HCT116 (cell line): Measurements from ENCODE around the gene NSG1. TPM values are rescaled to one million over a fixed set of nuclear protein-coding genes. Genes with fewer than 3 reads are reported as not detected.

Source experiments
- ATAC-seq: fragments of 200-7000 bp; cut with Tn5 transposase; 2 replicates; pipeline ENCODE4 v1.9.1; 2020; ENCODE audit warnings: mild to moderate bottlenecking, moderate library complexity
- BruUV-seq: library from RNA; stranded (reverse); fragments of 400-500 nt; replicated peaks from 2 replicates; lab custom pipeline; 2021; lab: Mats Ljungman, UMichigan
- CTCF ChIA-PET: fragments of 300-600 bp; sonication (Branson Sonifier 250); formaldehyde crosslinking; loops from one replicate; lab custom pipeline; 2021; ENCODE audit warnings: antibody characterized with exemption; lab: Charles Lee
- POLR2A ChIA-PET: fragments of 300-600, 350-600 bp; sonication (Branson Sonifier 250); formaldehyde crosslinking; loops from one replicate; lab custom pipeline; 2021; ENCODE audit warnings: antibody characterized with exemption; lab: Charles Lee
- RAD21 ChIA-PET, 2 experiments: fragments of 300-600 bp; sonication (Branson Sonifier 250); formaldehyde crosslinking; loops; one replicate each; lab custom pipeline; 2023; ENCODE audit warnings: low total read pairs in 2 of 2; ENCODE audit not compliant: uncharacterized antibody in 2 of 2, unreplicated experiment in 2 of 2, low non-redundant PET in 1 of 2; lab: Charles Lee
- DNase-seq: peaks from one replicate; pipeline ENCODE4 v3.0.0-alpha.2; 2010; ENCODE audit warnings: low read depth, low spot score
- H2AFZ ChIP-seq: fragments of 200-600 bp; shearing (Covaris generic), sonication (generic); 2 replicates; pipeline ENCODE4 v1.6.1; 2017; ENCODE audit warnings: low read depth, mixed run types, mixed read lengths, antibody characterized with exemption, low read length; ENCODE audit not compliant: poor library complexity, severe bottlenecking
- H3K27ac ChIP-seq: 2 replicates; pipeline ENCODE4 v1.5.1; 2012; ENCODE audit warnings: low read depth, low read length
- H3K27me3 ChIP-seq: fragments of 200-600 bp; sonication (generic); 2 replicates; pipeline ENCODE4 v1.6.1; 2016; ENCODE audit warnings: mixed run types, low read length, mixed read lengths; ENCODE audit not compliant: insufficient read depth
- H3K36me3 ChIP-seq, 2 experiments: fragments of 200-500 bp in 1 of 2; fragments of 200-600 bp in 1 of 2; sonication (Bioruptor generic) in 1 of 2; sonication (generic) in 1 of 2; 2 replicates each; pipeline versions ENCODE4 v1.5.1 to v1.6.1; 2014 to 2016; ENCODE audit warnings: low read length in 2 of 2, inconsistent platforms in 1 of 2, mixed read lengths in 1 of 2, mixed run types in 1 of 2; ENCODE audit not compliant: insufficient read depth in 2 of 2, control insufficient read depth in 1 of 2
- H3K4me1 ChIP-seq, 2 experiments: fragments of 200-600 bp in 1 of 2; sonication (generic) in 1 of 2; 2 replicates each; pipeline versions ENCODE4 v1.5.1 to v1.6.1; 2012 to 2017; ENCODE audit warnings: low read length in 2 of 2, inconsistent platforms in 1 of 2, mild to moderate bottlenecking in 1 of 2, mixed read lengths in 1 of 2, mixed run types in 1 of 2, moderate library complexity in 1 of 2; ENCODE audit not compliant: insufficient read depth in 2 of 2, control insufficient read depth in 1 of 2
- H3K4me2 ChIP-seq: fragments of 200-600 bp; sonication (generic); 2 replicates; pipeline ENCODE4 v1.6.1; 2017; ENCODE audit warnings: mixed run types, low read length, mixed read lengths
- H3K4me3 ChIP-seq, 2 experiments: fragments of 200-600 bp in 1 of 2; sonication (generic) in 1 of 2; replicated peaks in 1 of 2; 2 replicates each; pipeline ENCODE4 v1.5.1; 2011 to 2016; ENCODE audit warnings: low read length in 2 of 2, control low read depth in 1 of 2, low read depth in 1 of 2, mild to moderate bottlenecking in 1 of 2, mixed read lengths in 1 of 2, mixed run types in 1 of 2
- H3K79me2 ChIP-seq: fragments of 200-600 bp; sonication (generic); 2 replicates; pipeline ENCODE4 v1.6.1; 2017; ENCODE audit warnings: mild to moderate bottlenecking, mixed run types, low read length, moderate library complexity, mixed read lengths; ENCODE audit not compliant: insufficient read depth
- H3K9ac ChIP-seq: fragments of 200-600 bp; sonication (generic); 2 replicates; pipeline ENCODE4 v1.6.1; 2016; ENCODE audit warnings: low read length, mixed read lengths
- H3K9me2 ChIP-seq: fragments of 200-600 bp; sonication (generic), shearing (Covaris generic); 2 replicates; pipeline ENCODE4 v1.6.1; 2017; ENCODE audit warnings: mixed run types, mild to moderate bottlenecking, moderate library complexity; ENCODE audit not compliant: insufficient read depth
- H3K9me3 ChIP-seq, 2 experiments: fragments of 200-500 bp in 1 of 2; fragments of 200-600 bp in 1 of 2; sonication (Bioruptor generic) in 1 of 2; sonication (generic) in 1 of 2; 2 replicates each; pipeline ENCODE4 v1.6.1; 2014 to 2017; ENCODE audit warnings: low read length in 2 of 2, mixed read lengths in 2 of 2, inconsistent platforms in 1 of 2, low read depth in 1 of 2, mild to moderate bottlenecking in 1 of 2, mixed run types in 1 of 2, moderate library complexity in 1 of 2; ENCODE audit not compliant: control insufficient read depth in 1 of 2, insufficient read depth in 1 of 2
- H4K20me1 ChIP-seq: fragments of 200-600 bp; sonication (generic), shearing (Covaris generic); 2 replicates; pipeline ENCODE4 v1.6.1; 2017; ENCODE audit warnings: mixed run types, mild to moderate bottlenecking, moderate library complexity; ENCODE audit not compliant: insufficient read depth
- ATF3 ChIP-seq: IDR thresholded peaks from 2 replicates; pipeline ENCODE4 v1.6.1; 2012
- CEBPB ChIP-seq: IDR thresholded peaks from 2 replicates; pipeline ENCODE4 v1.6.1; 2012; ENCODE audit warnings: low read depth
- CTCF ChIP-seq, 3 experiments: fragments of 200-600 bp in 1 of 3; sonication (generic) in 1 of 3; IDR thresholded peaks in 2 of 3; conservative IDR thresholded peaks in 1 of 3; 2 replicates each; pipeline ENCODE4 v1.5.1; 2012 to 2017; ENCODE audit warnings: low read depth in 2 of 3, low read length in 2 of 3, antibody characterized with exemption in 1 of 3, borderline replicate concordance in 1 of 3, control low read depth in 1 of 3, mild to moderate bottlenecking in 1 of 3, mixed read lengths in 1 of 3, mixed run types in 1 of 3, moderate library complexity in 1 of 3; ENCODE audit not compliant: insufficient read depth in 1 of 3
- EZH2phosphoT487 ChIP-seq: fragments of 200-600 bp; IDR thresholded peaks from 2 replicates; pipeline ENCODE4 v1.6.1; 2018; ENCODE audit warnings: antibody characterized with exemption, borderline replicate concordance
- RAD21 ChIP-seq: IDR thresholded peaks from 2 replicates; pipeline ENCODE4 v1.6.1; 2012; ENCODE audit warnings: low read depth, mild to moderate bottlenecking
- SP1 ChIP-seq: IDR thresholded peaks from 2 replicates; pipeline ENCODE4 v1.6.1; 2012; ENCODE audit warnings: low read depth
- TCF7L2 ChIP-seq: IDR thresholded peaks from 2 replicates; pipeline ENCODE4 v1.7.0; 2011; ENCODE audit warnings: borderline replicate concordance, inconsistent platforms; ENCODE audit not compliant: insufficient read depth, insufficient read length; ENCODE audit errors: extremely low read depth
- ZFX ChIP-seq: fragments of 450-650 bp; IDR thresholded peaks from 2 replicates; pipeline ENCODE4 v1.6.1; 2017
- ZNF274 ChIP-seq: fragments of 200-500 bp; sonication (Bioruptor generic); IDR thresholded peaks from 2 replicates; pipeline ENCODE4 v1.6.1; 2014; ENCODE audit warnings: mild to moderate bottlenecking, low read depth, low read length, inconsistent platforms
- intact Hi-C: fragments of 100-400 bp; cut with micrococcal nuclease; formaldehyde crosslinking; loops from 2 replicates; pipeline ENCODE4 v1.10.0; 2022
- total RNA-seq: library from RNA; stranded (reverse); gene quantifications from one replicate; pipeline ENCODE4 v1.2.1, GENCODE V29; 2021; ENCODE audit not compliant: unreplicated experiment
- TF ChIP-seq, protein P1 (sequence below): IDR thresholded peaks from 2 replicates; pipeline ENCODE4 v1.6.1; 2012

Gene NSG1
- total RNA-seq, 1 experiment from 2014 or later, result 0.12 TPM

DNA sequence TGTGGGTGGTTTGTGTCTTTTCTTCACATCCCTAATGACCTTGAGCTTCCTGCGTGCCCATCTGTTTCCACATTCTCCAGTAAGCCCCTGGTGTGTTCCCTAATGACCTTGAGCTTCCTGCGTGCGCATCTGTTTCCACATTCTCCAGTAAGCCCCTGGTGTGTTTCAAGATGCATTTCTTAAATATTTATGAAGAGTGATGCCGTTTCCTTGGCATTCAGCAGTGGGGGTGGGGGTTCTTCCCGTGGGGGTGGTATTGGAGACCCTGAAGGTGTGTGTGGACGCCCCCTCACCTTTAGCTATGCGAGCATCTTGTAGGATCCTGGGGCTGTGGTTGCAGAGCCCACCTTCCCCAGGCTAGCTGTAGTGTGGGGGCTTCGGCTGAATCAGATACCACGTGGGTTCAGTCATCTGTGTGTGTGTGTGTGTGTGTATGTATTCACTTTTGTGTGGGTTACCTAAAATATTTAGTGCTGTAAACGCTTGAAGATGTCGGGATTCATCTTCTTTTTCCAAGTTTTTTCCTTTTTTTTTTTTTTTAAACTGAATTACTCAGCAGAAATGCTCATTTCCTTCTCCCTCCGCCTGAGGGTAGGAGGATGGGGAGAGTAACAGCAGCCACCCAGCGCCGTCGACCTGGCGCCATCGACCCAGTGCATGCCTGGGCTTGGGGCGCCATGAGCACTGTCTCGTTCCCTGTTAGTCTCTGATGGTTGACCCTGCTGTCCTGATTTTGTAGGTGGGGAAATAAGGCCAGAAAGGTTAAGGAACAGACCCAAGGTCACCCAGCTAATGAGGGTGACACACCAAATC, 9.9 kb downstream of the NSG1 start (continued):
- no peak for TF ChIP-seq RAD21
- TF ChIP-seq CEBPB, result no peak
- no peak for TF ChIP-seq SP1
- TF ChIP-seq EZH2phosphoT487, result no peak
- TF ChIP-seq ZNF274, result no peak
- TF ChIP-seq, protein P1, sequence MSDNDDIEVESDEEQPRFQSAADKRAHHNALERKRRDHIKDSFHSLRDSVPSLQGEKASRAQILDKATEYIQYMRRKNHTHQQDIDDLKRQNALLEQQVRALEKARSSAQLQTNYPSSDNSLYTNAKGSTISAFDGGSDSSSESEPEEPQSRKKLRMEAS, result no peak
- TF ChIP-seq ATF3, result no peak

DNA sequence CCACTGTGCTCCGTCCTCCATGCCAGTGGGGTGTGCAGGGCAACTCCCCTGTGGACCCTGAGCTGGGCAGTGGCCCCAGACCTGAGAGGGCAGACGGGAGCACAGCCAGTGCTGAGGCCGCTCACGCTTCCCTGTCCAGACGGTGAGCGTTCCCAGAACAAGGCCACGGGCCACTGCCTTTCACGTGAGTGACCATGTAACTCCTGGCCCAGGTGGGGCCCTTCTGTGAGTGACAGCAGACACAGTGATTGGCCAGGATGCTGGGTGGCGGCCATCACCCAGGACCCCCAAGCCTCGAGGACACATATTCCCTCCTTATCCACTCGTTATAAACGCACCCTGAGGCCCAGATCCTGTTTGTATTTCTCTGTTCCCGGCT, 10.5 kb downstream of the NSG1 start:
- H3K4me2 ChIP-seq, result no peak overlapping the region
- no peak overlapping the region for H3K27ac ChIP-seq
- ChIA-PET POLR2A (no interaction called here), RAD21 (no interaction called here), CTCF (no interaction called here)
- DNase-seq, result no peak
- no peak overlapping the region for H2AFZ ChIP-seq
- TF ChIP-seq ZNF274 (no peak), CTCF (IDR thresholded peaks at IDR 0.05 in 2 of 3, conservative IDR thresholded peaks at IDR 0.05 in 1 of 3; ENCODE audit: borderline replicate concordance in 1 of 3, insufficient read depth in 1 of 3, low read depth in 2 of 3, low read length in 2 of 3) (no peak), EZH2phosphoT487 (no peak), TCF7L2 (no peak), ZFX (no peak)
- intact Hi-C loops, result no loop called here
- ATAC-seq, result no peak
- no peaks in the 10 kb centered on the region for H3K79me2 ChIP-seq
- no peaks in the 10 kb centered on the region for H3K36me3 ChIP-seq
- H3K9ac ChIP-seq, result no peak overlapping the region
- no peak overlapping the region for H3K4me3 ChIP-seq
- BruUV-seq, result no TSS peak
- H3K4me1 ChIP-seq, result no peaks in the 10 kb centered on the region
- no peaks in the 10 kb centered on the region for H4K20me1 ChIP-seq
- no peaks in the 10 kb centered on the region for H3K9me3 ChIP-seq
- peaks cover 26% of the 10 kb centered on the region for H3K27me3 ChIP-seq
- no peaks in the 10 kb centered on the region for H3K9me2 ChIP-seq
